Stimulated activated CD4-positive, alpha-beta T cell treated with anti-CD3 and anti-CD28 coated beads, Interleukin-1b, Interleukin-23, amount 100 ng/mL, for 48 hours (primary cell): Measurements from ENCODE around the gene ACSS1.

ENCODE experiments used
- DNase-seq: peaks from one replicate; pipeline ENCODE4 v3.0.0-alpha.2; 2020

The ACSS1 gene

GRCh38 chr20:25046181-25046641, 11.7 kb downstream of the ACSS1 start:
- no peak for DNase-seq

GRCh38 chr20:25045343-25045712, 12.6 kb downstream of the ACSS1 start:
- no peak for DNase-seq

- no peak for DNase-seq
These were observed 13.1 kb downstream of the ACSS1 start for GRCh38 chr20:25044660-25045342.

- DNase-seq, result no peak
These were observed 13.7 kb downstream of the ACSS1 start for GRCh38 chr20:25044261-25044560.

GRCh38 chr20:25043499-25044260, 14.3 kb downstream of the ACSS1 start:
- no peak for DNase-seq

GRCh38 chr20:25042531-25043498, 15.1 kb downstream of the ACSS1 start:
- peak; percentile 14 for DNase-seq

GRCh38 chr20:25041813-25042530, 16.0 kb downstream of the ACSS1 start:
- no peak for DNase-seq

GRCh38 chr20:25040438-25040831, 17.5 kb downstream of the ACSS1 start:
- no peak for DNase-seq

GRCh38 chr20:25039697-25040437, 18.1 kb downstream of the ACSS1 start:
- DNase-seq, result no peak

GRCh38 chr20:25038591-25039015, 19.3 kb downstream of the ACSS1 start:
- DNase-seq, result no peak

- no peak for DNase-seq
These were observed 19.9 kb downstream of the ACSS1 start for GRCh38 chr20:25038103-25038410.

GRCh38 chr20:25037288-25038102, 20.4 kb downstream of the ACSS1 start:
- no peak for DNase-seq

GRCh38 chr20:25036331-25036936, 21.5 kb downstream of the ACSS1 start:
- no peak for DNase-seq

- no peak for DNase-seq
These were observed 22.0 kb downstream of the ACSS1 start for GRCh38 chr20:25035921-25036320.

- no peak for DNase-seq
These were observed 24.0 kb downstream of the ACSS1 start for GRCh38 chr20:25033924-25034300.

GRCh38 chr20:25033265-25033923, 24.5 kb downstream of the ACSS1 start:
- no peak for DNase-seq

- no peak for DNase-seq
These were observed 25.3 kb downstream of the ACSS1 start for GRCh38 chr20:25032478-25033264.

GRCh38 chr20:25032065-25032477, 25.9 kb downstream of the ACSS1 start:
- no peak for DNase-seq

- no peak for DNase-seq
These were observed 26.7 kb downstream of the ACSS1 start for GRCh38 chr20:25031241-25031640.
